SK-N-SH treated with all-trans-retinoic acid at 6 μM for 48 hours (cell line): ENCODE data around the gene GDA.
"Not testable (repeated sequence)": the region's sequence is repeated elsewhere in the genome, so short reads cannot be mapped to it uniquely, and the experiment has no call there.

Source experiments
- ATAC-seq: fragments of 200-7000 bp; cut with Tn5 transposase; 3 replicates; pipeline ENCODE4 v1.9.1; 2020; ENCODE audit warnings: mild to moderate bottlenecking, moderate library complexity
- ARNTL ChIP-seq: fragments of 450-650 bp; formaldehyde crosslinking; IDR thresholded peaks from 2 replicates; pipeline ENCODE4 v1.5.0; 2020; ENCODE audit warnings: low read depth, mild to moderate bottlenecking, moderate library complexity, borderline replicate concordance
- BACH2 ChIP-seq: fragments of 250-450 bp; sonication (Bioruptor Pico); IDR thresholded peaks from 2 replicates; pipeline ENCODE4 v1.9.0; 2021; ENCODE audit warnings: mild to moderate bottlenecking, borderline replicate concordance
- CREB5 ChIP-seq: fragments of 250-450 bp; sonication (Bioruptor Pico); IDR thresholded peaks from 2 replicates; pipeline ENCODE4 v1.5.1; 2020; ENCODE audit warnings: low read depth, mild to moderate bottlenecking, moderate library complexity
- CSDC2 ChIP-seq: fragments of 250-450 bp; sonication (Bioruptor Pico); IDR thresholded peaks from 2 replicates; pipeline ENCODE4 v1.5.0; 2020; ENCODE audit warnings: mild to moderate bottlenecking, moderate library complexity
- CSRNP3 ChIP-seq: fragments of 250-450 bp; sonication (Bioruptor Pico); IDR thresholded peaks from 2 replicates; pipeline ENCODE4 v1.5.1; 2021; ENCODE audit warnings: mild to moderate bottlenecking, moderate library complexity
- ESRRG ChIP-seq: fragments of 250-450 bp; sonication (Bioruptor Pico); IDR thresholded peaks from 2 replicates; pipeline ENCODE4 v1.6.1; 2021; ENCODE audit warnings: mild to moderate bottlenecking
- GLIS3 ChIP-seq: fragments of 250-450 bp; sonication (Bioruptor Pico); IDR thresholded peaks from 2 replicates; pipeline ENCODE4 v1.5.0; 2020; ENCODE audit warnings: mild to moderate bottlenecking, moderate library complexity
- ISL1 ChIP-seq: fragments of 250-450 bp; sonication (Bioruptor Pico); IDR thresholded peaks from 2 replicates; pipeline ENCODE4 v2.1.2; 2022; ENCODE audit warnings: mild to moderate bottlenecking, moderate library complexity
- SNAI2 ChIP-seq: fragments of 250-450 bp; sonication (Bioruptor Pico); IDR thresholded peaks from 2 replicates; pipeline ENCODE4 v1.5.0; 2020; ENCODE audit warnings: mild to moderate bottlenecking, moderate library complexity
- TCF4 ChIP-seq: fragments of 250-450 bp; sonication (Bioruptor Pico); IDR thresholded peaks from 2 replicates; pipeline ENCODE4 v1.8.0; 2021; ENCODE audit warnings: mild to moderate bottlenecking, moderate library complexity, borderline replicate concordance
- TSHZ2 ChIP-seq: fragments of 250-450 bp; sonication (Bioruptor Pico); IDR thresholded peaks from 2 replicates; pipeline ENCODE4 v1.5.0; 2020; ENCODE audit warnings: mild to moderate bottlenecking, moderate library complexity
- ZNF565 ChIP-seq: fragments of 450-650 bp; formaldehyde crosslinking; conservative IDR thresholded peaks from 2 replicates; pipeline ENCODE4 v1.5.0; 2020; ENCODE audit warnings: low read depth, mild to moderate bottlenecking, moderate library complexity
- ZNF70 ChIP-seq: fragments of 450-650 bp; formaldehyde crosslinking; IDR thresholded peaks from 2 replicates; pipeline ENCODE4 v1.5.0; 2020; ENCODE audit warnings: mild to moderate bottlenecking, moderate library complexity
- TF ChIP-seq, protein P1 (sequence below): fragments of 250-450 bp; sonication (Bioruptor Pico); IDR thresholded peaks from 2 replicates; pipeline ENCODE4 v1.8.0; 2021; ENCODE audit warnings: low read depth, mild to moderate bottlenecking, moderate library complexity, borderline replicate concordance
- TF ChIP-seq, protein P2 (sequence below): fragments of 250-450 bp; sonication (Bioruptor Pico); IDR thresholded peaks from 2 replicates; pipeline ENCODE4 v1.8.0; 2020; ENCODE audit warnings: mild to moderate bottlenecking, moderate library complexity, borderline replicate concordance

GDA gene

GRCh38 chr9:72263572-72263971 is 114.3 kb downstream of the GDA start (continued):
- TF ChIP-seq ZNF70 (no peak), ZNF565 (CRISPR knock-in tag) (no peak), CREB5 (CRISPR knock-in tag) (no peak), BACH2 (CRISPR knock-in tag) (no peak), GLIS3 (CRISPR knock-in tag) (no peak)

DNA sequence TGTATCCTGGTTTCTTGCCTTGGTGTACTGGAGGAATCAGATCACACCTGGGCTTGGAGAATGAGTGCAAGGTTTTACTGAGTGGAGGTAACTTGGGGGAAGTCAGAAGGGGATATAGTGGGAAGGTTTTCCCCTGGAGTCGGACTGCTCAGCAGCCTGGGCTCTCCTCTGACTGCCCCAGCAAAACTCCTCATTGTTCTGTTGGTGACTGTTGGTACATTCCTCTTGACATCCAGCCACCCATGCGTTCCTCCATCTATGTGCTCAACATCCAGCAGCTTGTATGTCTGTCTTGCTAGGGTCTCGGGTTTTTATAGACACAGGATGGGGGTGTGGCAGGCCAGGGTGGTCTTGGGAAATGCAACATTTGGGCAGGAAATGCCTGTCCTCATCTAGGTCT is 119.7 kb downstream of the GDA start:
- no peak for ATAC-seq
- TF ChIP-seq ESRRG (CRISPR knock-in tag) (no peak), SNAI2 (CRISPR knock-in tag) (no peak)
- TF ChIP-seq, protein P1, sequence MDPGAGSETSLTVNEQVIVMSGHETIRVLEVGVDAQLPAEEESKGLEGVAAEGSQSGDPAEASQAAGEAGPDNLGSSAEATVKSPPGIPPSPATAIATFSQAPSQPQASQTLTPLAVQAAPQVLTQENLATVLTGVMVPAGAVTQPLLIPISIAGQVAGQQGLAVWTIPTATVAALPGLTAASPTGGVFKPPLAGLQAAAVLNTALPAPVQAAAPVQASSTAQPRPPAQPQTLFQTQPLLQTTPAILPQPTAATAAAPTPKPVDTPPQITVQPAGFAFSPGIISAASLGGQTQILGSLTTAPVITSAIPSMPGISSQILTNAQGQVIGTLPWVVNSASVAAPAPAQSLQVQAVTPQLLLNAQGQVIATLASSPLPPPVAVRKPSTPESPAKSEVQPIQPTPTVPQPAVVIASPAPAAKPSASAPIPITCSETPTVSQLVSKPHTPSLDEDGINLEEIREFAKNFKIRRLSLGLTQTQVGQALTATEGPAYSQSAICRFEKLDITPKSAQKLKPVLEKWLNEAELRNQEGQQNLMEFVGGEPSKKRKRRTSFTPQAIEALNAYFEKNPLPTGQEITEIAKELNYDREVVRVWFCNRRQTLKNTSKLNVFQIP (CRISPR knock-in tag): no peak
- TF ChIP-seq, protein P2, sequence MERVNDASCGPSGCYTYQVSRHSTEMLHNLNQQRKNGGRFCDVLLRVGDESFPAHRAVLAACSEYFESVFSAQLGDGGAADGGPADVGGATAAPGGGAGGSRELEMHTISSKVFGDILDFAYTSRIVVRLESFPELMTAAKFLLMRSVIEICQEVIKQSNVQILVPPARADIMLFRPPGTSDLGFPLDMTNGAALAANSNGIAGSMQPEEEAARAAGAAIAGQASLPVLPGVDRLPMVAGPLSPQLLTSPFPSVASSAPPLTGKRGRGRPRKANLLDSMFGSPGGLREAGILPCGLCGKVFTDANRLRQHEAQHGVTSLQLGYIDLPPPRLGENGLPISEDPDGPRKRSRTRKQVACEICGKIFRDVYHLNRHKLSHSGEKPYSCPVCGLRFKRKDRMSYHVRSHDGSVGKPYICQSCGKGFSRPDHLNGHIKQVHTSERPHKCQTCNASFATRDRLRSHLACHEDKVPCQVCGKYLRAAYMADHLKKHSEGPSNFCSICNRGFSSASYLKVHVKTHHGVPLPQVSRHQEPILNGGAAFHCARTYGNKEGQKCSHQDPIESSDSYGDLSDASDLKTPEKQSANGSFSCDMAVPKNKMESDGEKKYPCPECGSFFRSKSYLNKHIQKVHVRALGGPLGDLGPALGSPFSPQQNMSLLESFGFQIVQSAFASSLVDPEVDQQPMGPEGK: no peak

DNA sequence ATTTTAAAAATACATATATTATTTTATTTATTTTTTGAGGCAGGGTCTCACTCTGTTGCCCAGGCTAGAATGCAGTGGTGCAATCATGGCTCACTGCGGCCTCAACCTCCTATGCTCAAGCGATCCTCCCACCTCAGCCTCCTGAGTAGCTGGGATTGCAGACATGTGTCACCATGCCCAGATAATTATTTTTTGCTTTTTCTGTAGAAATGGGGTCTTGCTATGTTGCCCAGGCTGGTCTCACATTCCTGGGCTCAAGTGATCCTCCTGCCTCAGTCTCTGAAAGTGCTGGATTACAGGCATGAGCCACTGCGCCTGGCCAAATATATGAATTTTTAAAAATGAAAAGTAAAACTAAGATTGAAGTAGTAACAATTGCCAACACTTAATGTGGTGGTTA is 121.1 kb downstream of the GDA start:
- ATAC-seq: not testable (repeated sequence)

DNA sequence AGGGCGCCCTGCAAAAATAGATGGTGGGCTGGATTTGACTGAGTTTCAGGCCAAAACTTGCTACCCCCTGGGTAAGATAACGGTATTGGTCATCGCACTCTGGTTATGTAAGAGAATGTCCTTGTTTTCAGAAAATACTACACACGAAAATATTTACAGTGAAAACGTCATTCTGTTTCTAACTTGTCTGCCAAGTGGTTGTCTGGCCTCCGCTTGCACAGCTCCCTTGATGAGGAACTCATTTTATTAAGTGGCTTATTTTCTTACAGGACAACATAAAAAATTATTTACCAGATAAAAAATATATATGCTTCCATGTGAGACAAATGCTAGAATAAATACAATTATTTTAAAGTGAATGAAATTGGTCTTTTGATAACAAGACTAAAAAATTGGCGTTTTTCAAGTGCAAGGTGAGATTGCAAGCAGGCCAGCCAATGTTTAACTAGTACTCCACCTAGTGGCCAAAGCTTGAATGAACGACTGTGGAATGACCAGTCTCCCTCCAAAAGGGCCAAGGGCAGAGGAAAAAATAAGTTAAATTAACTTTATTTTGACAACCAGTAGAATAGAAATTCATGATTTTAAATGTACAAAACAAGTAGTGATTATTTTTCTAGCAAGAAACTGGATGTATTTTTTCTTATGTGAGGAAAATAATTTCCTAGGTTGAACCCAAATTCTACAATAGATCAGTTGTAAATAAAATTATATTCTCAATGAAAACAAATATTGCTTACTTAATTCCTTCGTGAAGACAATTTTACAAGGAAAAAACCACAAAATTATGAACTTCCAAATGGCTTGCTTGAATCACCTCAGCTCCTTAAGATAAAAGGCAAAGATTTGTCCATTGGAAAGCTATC is 122.6 kb downstream of the GDA start:
- TF ChIP-seq, protein P2: no peak
- peak; percentile 89 for ATAC-seq

DNA sequence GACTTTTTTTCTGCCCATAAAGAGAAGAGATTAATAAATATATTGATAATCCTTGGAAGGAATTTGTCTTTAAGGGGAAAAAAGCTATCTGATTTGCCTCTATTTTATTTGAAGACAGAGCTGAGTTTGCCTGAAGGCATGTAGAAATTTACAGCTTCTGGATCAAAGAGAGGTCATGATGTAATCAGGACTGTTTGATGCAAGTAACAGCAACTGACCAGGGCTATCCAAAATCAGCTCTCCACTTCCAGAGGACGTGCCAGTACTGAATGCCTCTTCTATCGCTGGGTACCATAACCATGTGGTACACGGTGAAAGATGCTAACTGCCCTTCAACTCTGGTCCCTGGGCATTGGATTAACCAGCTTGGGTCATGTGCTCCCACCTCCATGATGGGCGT is 125.2 kb downstream of the GDA start:
- TF ChIP-seq ARNTL (CRISPR knock-in tag) (no peak), TSHZ2 (CRISPR knock-in tag) (no peak), TCF4 (CRISPR knock-in tag) (no peak), ISL1 (CRISPR knock-in tag) (no peak), CREB5 (CRISPR knock-in tag) (no peak), SNAI2 (CRISPR knock-in tag) (no peak), CSDC2 (CRISPR knock-in tag) (no peak), ZNF70 (no peak), CSRNP3 (no peak)
- no peak for ATAC-seq
